Measurements from ENCODE around the gene TUSC2.

GRCh38 chr3:50289130-50289529 is 38.9 kb downstream of the TUSC2 start:
- TF ChIP-seq CEBPZ (IDR thresholded peaks at IDR 0.05; ENCODE audit: low read depth, low read length), result no peak
- no peak for TF ChIP-seq YY1 (IDR thresholded peaks at IDR 0.05; ENCODE audit: low read depth, low read length)
- no peak for TF ChIP-seq CHD1 (IDR thresholded peaks at IDR 0.05; ENCODE audit: low read depth, low read length)
